GM10266 (cell line): Measurements from ENCODE around the gene KIF9.
"Not testable (repeated sequence)": the region's sequence is repeated elsewhere in the genome, so short reads cannot be mapped to it uniquely, and the experiment has no call there.

Source experiments
- DNase-seq: peaks from one replicate; pipeline ENCODE4 v3.0.0; 2012; ENCODE audit errors: extremely low spot score
- CTCF ChIP-seq: IDR thresholded peaks from 2 replicates; pipeline ENCODE4 v1.5.1; 2012; ENCODE audit warnings: mild to moderate bottlenecking, low read depth; ENCODE audit not compliant: control insufficient read depth, insufficient read depth; ENCODE audit errors: missing control alignments

Gene KIF9

DNA sequence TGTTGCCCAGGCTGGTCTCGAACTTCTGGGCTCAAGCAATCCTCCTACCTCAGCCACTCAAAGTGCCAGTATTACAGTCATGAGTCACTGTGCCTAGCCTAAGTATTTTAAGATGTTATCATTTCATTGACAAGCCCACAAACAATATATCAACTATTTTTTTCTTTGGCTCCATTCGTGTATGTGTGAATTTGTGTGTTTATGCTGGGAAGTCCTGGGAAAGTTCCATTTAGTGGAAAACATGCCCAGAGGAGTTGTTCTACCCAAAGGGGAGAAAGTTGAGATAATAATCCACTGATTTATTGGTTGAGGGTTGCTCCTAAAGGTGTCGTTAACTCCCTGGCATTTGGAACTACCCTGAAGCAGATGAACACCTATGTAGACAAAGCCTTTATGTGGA, 58.8 kb downstream of the KIF9 start:
- no peak for TF ChIP-seq CTCF
- DNase-seq = no peak

GRCh38 chr3:47221798-47222197, 60.8 kb downstream of the KIF9 start:
- no peak for TF ChIP-seq CTCF
- DNase-seq = no peak

- TF ChIP-seq CTCF = no peak
- no peak for DNase-seq
These were observed 71.7 kb downstream of the KIF9 start for GRCh38 chr3:47210863-47211405.

DNA sequence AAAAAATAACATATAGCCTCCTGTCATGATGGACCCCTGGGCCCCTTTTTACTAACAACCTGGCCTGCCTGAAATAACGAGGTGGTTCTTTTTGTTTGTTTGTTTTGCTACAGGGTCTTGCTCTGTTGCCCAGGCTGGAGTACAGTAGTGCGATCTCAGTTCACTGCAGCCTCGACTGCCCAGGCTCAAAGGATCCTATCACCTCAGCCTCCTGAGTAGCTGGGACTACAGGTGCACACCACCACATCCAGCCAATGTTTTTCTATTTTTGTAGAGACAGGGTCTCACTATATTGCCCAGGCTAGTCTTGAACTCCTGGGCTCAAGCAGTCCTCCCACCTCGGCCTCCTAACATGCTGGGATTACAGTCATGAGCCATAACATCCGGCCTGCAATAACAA, 76.6 kb downstream of the KIF9 start:
- DNase-seq = not testable (repeated sequence)

DNA sequence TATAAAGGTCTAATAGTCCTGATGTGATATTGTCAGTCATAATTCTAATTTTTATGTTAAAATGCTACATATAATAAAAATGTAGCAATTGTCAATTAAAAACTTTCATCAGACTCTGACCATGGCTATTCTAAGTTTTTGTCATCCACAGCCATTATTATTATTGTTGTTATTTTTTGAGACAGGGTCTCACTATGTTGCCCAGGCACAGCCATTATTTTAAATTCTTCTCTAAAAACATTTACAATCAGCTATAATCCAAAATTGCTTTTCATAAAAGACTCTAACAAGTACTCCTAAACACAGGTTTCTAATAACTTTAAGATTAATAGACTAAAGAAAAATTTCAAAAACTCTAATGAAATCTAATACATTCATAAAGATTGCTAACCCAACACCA, 77.7 kb downstream of the KIF9 start:
- no peak for DNase-seq
- no peak for TF ChIP-seq CTCF

DNA sequence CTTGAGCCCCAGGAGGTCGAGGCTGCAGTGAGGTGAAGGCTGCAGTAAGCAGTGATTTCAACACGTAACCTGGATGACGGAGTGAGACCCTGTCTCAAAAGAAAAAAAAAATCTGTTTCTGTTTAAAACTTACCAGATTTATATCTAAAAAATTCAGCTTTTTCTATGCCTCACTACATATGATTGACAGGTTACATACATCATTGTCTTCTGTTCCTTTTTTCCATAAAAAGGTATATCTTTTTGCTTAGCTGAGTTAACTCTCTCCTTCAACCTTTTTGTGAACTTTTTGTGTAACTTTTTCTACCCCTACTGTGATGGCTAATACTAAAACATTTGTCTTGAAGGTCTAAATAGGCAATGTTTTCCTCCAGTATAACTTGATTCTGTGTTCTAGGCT, 80.1 kb downstream of the KIF9 start:
- DNase-seq = no peak
- no peak for TF ChIP-seq CTCF

DNA sequence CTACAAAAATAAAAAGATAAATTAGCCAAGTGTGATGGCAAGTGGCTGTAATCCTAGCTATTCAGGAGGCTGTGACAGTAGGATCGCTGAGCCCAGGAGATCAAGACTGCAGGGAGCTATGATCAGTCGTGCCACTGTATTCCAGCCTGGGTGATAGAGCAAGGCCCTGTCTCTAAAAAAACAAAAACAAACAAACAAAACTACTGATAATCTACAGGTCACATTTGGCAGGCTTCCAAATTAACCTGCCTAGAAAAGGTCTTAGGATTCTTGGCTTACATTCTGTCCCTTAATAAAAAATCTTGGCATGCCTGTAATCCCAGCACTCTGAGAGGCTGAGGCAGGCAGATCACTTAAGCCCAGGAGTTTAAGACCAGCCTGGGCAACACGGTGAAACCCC, 85.3 kb downstream of the KIF9 start:
- no peak for DNase-seq
- TF ChIP-seq CTCF = no peak

GRCh38 chr3:47194994-47195393, 87.6 kb downstream of the KIF9 start:
- no peak for DNase-seq
- TF ChIP-seq CTCF = no peak
